Measurements from ENCODE around the gene AMPD3. TPM values are rescaled to one million over a fixed set of nuclear protein-coding genes. Genes with fewer than 3 reads are reported as not detected.

The AMPD3 gene
- polyA plus RNA-seq, 4 donors = 5.1 to 7.7 (median 5.5) TPM

Other genes with a start within 250 kb of the AMPD3 start
- gene SBF2, start 161.0 kb upstream of the AMPD3 start, polyA plus RNA-seq (ENCODE audit: insufficient read length in 4 of 4) = 10 to 100 TPM; 41.7 to 58.7 (median 52.8) TPM
- gene ADM, start 150.2 kb upstream of the AMPD3 start, polyA plus RNA-seq (ENCODE audit: insufficient read length in 4 of 4) = 1 to 10 TPM; 7.8 to 9.7 (median 8.6) TPM
- 10 to 100 TPM; 34.3 to 49.4 (median 43.1) TPM for gene RNF141, start 85.9 kb downstream of the AMPD3 start, polyA plus RNA-seq (ENCODE audit: insufficient read length in 4 of 4)
- gene LYVE1, start 113.4 kb downstream of the AMPD3 start, polyA plus RNA-seq (ENCODE audit: insufficient read length in 4 of 4) = 10 to 100 TPM; 51.2 to 70.5 (median 64.0) TPM
- 10 to 100 TPM; 10.1 to 12.1 (median 10.4) TPM for gene IRAG1, start 238.5 kb downstream of the AMPD3 start, polyA plus RNA-seq (ENCODE audit: insufficient read length in 4 of 4)